ENCODE data around the gene SYNDIG1L.

Gene SYNDIG1L

DNA sequence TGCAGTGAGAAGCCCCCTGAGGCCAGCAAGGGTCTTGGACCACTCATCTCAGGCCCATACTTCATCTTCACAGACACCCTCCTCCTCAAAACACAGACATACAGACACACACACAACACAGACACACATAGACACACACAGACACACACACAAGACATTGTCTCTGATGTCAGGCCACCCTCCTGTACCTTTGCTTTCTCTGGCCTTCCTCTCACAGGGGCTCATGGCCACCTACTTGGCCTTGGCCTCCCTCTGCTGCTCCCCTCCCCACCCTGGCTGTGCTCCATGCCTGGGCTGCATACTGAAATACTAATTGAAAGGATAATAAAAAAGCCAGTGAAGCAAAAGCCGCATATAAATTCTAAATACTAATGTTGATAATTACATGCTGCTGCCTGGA is 1.6 kb upstream of the SYNDIG1L start:
- no peak for DNase-seq

GRCh38 chr14:74425525-74426201 is 347 bp downstream of the SYNDIG1L start:
- DNase-seq, result no peak

DNA sequence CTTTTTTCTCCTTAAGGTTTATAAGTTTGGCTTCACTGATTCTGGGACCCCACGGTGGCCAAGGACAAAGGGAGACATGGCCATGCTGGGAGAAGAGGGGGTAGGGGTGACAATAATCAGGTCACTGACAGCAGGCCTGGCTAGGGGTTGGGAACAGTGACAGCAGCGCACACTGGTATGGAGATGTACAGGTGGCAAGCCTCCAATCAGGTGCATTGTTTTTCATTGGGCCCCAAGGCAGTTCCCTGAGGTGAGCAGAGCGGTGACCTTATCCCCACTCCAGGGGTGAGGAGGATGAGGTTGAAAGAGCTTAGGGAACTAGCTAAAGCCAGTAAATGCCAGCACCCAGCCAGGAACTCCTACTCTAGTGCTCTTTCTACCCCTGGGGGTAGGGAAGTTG is 1.4 kb downstream of the SYNDIG1L start:
- no peak for DNase-seq

- DNase-seq, result no peak
These were observed 2.8 kb downstream of the SYNDIG1L start for GRCh38 chr14:74423246-74423645.

- DNase-seq, result no peak
These were observed 4.0 kb downstream of the SYNDIG1L start for GRCh38 chr14:74421981-74422380.

DNA sequence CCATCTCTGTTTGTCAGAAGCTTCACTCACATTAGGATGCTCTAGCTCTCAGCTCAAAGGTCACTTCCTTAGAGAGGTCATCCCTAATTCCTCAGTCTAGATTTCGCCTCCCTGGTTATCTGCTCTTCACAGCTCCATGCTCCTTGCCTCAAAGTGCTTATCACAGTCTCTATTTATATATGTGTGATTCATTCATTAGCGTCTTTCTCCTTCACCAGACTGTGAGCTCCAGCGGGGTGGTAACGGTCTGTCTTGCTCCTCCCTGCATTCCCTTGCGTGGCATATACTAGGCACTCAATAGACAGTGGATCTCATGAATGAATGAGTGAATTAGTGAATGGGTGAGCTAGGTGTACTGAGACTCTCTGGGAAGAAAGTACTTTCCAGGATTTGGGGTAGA is 6.9 kb downstream of the SYNDIG1L start:
- no peak for DNase-seq

GRCh38 chr14:74418031-74418430 is 8.0 kb downstream of the SYNDIG1L start:
- no peak for DNase-seq

- DNase-seq, result no peak
These were observed 8.4 kb downstream of the SYNDIG1L start for GRCh38 chr14:74417611-74418010.

GRCh38 chr14:74417201-74417600 is 8.8 kb downstream of the SYNDIG1L start:
- no peak for DNase-seq

DNA sequence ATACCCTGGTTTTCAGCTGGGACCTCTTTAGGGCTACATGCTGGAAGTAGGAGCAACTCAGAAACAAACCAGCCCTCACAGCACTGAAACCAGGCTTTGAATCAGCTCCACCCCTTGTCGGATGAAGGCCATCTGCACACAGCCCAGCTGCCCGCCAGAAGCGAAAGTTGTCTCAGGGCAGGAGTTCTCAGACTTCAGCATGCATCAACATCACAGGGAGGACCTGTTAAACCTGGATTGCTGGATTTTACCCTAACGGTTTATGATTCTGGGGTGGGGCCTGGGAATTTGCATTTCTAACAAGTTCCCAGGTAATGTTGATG is 10.9 kb downstream of the SYNDIG1L start:
- DNase-seq, result no peak

DNA sequence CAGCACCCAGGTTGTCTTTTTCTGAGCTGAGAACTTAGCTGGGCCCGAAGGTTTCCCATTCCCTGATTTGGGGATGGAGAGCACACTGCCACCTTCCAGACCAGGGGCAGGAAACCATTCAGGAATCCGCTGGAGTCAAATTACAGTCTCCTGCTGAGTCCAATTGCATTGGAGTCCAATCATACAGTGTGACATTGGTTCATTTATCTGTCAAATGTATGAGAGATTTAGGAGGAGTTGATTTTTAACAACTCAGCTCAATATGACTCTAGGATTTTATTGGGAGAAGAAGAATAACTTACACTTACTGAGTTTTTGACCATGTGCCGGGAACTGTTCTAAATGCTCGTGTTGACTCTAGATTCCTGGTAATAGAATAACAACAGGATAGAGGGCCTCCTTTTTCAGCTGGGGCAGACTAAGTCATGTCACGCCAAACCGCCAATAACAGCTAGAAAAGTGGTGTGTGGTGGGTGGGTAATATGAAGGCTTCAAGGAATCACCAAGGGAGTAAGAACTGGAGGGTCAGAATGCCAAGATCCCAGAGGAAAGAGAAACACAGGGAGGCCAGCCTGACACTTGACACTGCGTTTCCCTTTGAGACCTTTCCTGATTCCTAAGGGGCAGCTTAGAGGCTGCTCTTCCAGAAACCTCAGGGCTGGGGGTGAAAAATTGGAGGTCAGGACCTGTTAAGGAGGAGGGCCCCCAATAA is 11.5 kb downstream of the SYNDIG1L start:
- DNase-seq, result no peak

DNA sequence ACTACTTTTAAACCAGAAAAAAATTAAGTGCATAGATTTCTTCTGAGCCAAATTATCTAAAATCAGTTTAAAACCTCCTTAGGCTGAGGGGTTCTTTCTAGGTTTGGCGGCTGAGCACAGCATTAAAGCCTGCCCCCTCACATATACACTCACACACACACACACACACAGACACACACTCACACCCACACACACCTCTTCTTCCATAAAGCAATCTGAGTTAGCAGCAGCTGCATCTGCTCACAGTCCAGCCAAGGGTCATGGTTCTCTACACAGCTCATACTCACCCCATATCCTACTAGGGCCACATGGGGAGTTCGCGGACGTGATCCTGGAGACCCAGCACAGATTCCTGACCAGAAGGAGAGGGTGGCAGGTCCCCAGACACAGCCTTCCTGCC is 12.4 kb downstream of the SYNDIG1L start:
- no peak for DNase-seq

- DNase-seq, result no peak
These were observed 13.3 kb downstream of the SYNDIG1L start for GRCh38 chr14:74412753-74413152.

GRCh38 chr14:74411671-74412070 is 14.3 kb downstream of the SYNDIG1L start:
- no peak for DNase-seq

- DNase-seq, result no peak
These were observed 16.6 kb downstream of the SYNDIG1L start for GRCh38 chr14:74409441-74409840.

GRCh38 chr14:74408870-74409269 is 17.1 kb downstream of the SYNDIG1L start:
- no peak for DNase-seq

GRCh38 chr14:74407801-74408154 is 18.2 kb downstream of the SYNDIG1L start:
- DNase-seq, result no peak

GRCh38 chr14:74407021-74407800 is 18.8 kb downstream of the SYNDIG1L start:
- DNase-seq, result no peak

- DNase-seq, result no peak
These were observed 20.3 kb downstream of the SYNDIG1L start for GRCh38 chr14:74405663-74406062.

DNA sequence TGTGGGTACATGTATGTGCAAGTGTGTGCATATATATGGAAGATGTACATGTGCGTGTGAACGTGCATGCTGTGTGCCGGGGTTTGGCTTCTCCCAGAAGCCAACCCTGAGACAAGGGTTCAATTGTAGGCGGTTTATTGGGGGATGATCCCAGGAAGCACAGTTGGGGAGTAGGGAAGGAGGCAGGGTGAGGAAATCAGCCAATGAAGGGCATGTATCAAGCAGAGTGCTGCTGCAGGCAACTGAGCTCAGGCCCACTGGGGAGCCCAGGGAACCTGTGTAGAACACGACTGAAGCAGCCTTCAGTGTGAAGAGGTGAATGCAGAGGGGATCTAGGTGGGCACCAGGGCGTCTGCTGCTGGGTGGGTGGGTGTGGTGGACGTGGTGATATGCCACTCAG is 21.6 kb downstream of the SYNDIG1L start:
- no peak for DNase-seq

DNA sequence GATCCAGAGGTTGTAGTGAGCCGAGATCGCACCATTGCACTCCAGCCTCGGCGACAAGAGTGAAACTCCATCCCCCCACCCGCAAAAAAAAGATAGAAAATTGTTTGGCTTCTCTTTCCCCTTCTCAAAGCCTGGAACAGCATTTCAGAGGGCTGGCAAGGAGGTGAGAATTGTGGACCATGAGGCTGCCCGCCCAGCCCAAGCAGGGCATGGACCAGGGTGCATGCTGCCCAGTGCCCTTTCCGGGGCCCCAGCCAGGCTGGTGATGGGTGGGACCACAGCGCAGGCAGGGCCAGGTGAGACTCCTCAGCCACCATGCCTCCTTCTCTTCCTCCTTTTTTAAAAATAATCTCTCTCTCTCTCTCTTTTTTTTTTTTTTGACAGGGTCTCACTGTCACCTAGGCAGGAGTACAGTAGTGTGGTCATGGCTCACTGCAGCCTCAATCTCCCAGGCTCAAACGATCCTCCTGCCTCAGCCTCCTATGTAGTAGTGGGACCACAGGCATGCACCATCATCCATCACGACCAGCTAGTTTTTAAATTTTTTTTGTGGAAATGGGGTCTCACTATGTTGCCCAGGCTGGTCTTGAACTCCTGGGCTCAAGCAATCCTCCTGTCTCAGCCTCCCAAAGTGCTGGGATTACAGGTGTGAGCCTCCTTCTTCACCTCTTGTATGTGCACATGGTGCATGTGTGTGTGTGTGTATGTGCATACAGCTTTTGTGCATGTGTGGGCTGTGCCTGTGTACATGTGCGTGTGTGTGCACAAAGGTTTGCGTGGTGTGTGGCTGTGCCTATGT is 22.2 kb downstream of the SYNDIG1L start:
- no peak for DNase-seq

DNA sequence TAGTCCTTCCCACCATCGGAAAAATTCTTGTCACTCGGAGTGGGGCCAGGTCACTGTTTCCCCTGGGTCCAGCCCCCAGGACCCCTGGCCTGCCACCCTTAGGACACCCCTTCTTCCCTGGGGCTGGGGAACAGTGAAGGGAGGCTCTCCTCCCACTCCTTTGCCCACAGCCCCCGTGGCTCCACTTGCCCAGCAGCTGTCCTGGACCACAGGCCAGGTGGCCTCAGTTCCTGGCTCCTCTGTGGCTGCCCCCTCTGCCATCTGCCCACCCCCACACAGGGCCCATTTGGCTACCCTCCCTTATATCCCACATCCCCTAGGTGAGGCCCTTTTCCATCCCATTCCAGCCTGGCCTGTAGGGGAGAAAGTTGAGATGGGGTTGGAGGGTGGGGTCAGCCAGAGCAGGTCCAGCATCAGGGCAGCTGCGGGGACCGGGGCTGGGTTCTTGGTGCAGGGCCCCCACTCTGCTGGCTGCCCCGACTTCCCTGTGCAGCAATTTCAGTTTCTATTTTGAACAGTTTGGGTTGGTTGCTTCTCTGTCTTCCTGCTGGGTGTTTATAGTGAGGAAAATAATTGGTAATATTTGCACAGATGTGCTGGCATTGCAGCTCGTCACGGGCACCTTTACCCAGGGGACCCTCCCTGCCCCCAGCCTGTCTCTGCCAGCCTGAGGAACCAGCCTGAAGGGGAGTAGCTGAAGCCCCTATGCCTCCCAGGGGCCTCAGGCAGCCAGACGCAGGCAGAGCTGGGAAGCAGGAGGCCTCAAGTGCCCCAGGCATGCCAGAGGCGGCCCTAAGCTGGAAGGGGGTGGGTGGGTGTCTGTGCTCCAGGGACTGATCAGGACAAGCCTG is 23.4 kb downstream of the SYNDIG1L start:
- no peak for DNase-seq

All from DMS79 treated with DMSO at 0.1 percent for 48 hours (cell line).